Upper lobe of left lung (tissue), 4 donors: ENCODE data around the gene MCEMP1.

Experiments
- EP300 ChIP-seq, 4 donors: sonication (generic); formaldehyde crosslinking; IDR thresholded peaks; one replicate each; pipeline ENCODE4 v1.5.1; 2017; ENCODE audit warnings: antibody characterized with exemption in 4 of 4, control low read depth in 2 of 4
- POLR2A ChIP-seq, 4 donors: fragments of 450-650 bp; IDR thresholded peaks; one replicate each; pipeline ENCODE4 v1.5.1; 2016 to 2017; ENCODE audit warnings: antibody characterized with exemption in 4 of 4, mild to moderate bottlenecking in 2 of 4
- POLR2AphosphoS5 ChIP-seq, 2 donors: sonication (generic); formaldehyde crosslinking; IDR thresholded peaks; one replicate each; pipeline ENCODE4 v1.5.1; 2017; ENCODE audit warnings: antibody characterized with exemption in 2 of 2
- TF ChIP-seq, protein P1 (sequence below), 6 experiments: fragments of 450-650 bp in 4 of 6; fragments of 200-600 bp in 2 of 6; sonication (generic) in 2 of 6; IDR thresholded peaks; one replicate each; pipeline ENCODE4 v1.5.1; 2016 to 2019; ENCODE audit warnings: antibody characterized with exemption in 6 of 6

DNA sequence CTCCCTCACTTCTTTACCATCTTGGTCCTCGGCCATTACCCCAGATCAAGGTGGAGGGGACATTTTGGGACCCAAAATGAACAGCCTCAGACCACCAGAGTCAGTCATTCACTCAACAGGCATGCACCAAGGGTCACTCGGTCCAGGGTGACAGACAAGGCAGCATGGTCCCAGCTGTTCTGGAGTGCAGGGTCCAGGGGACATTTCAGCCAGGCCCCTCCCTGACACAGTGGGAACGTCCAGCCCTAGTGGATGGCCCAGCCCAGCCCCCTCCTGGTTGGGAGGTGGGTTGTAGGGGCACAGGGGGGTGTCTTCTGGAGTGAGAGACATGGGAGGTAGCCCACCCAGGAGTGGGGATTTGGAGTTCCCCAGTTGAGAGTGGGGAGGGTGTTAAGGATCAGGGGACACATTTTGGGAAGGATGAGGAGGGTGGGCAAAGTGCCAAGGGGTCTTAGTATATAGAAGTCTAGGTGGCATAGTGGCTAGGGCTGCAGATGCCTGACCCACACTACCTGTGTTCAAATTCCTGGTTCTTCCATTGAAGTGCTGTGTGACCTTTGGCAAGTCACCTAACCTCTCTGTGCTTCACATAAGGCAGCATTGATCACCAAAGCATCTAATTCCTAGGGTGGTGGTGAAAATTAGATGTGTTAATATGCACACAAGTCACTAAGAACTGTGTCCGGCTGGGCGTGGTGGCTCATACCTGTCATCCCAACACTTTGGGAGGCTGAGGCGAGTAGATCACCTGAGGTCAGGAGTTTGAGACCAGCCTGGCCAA, 27.6 kb downstream of the MCEMP1 start:
- TF ChIP-seq POLR2A (IDR thresholded peaks at IDR 0.05) (no peak), POLR2AphosphoS5 (IDR thresholded peaks at IDR 0.05) (no peak), EP300 (IDR thresholded peaks at IDR 0.05) (no peak)
- TF ChIP-seq, protein P1, sequence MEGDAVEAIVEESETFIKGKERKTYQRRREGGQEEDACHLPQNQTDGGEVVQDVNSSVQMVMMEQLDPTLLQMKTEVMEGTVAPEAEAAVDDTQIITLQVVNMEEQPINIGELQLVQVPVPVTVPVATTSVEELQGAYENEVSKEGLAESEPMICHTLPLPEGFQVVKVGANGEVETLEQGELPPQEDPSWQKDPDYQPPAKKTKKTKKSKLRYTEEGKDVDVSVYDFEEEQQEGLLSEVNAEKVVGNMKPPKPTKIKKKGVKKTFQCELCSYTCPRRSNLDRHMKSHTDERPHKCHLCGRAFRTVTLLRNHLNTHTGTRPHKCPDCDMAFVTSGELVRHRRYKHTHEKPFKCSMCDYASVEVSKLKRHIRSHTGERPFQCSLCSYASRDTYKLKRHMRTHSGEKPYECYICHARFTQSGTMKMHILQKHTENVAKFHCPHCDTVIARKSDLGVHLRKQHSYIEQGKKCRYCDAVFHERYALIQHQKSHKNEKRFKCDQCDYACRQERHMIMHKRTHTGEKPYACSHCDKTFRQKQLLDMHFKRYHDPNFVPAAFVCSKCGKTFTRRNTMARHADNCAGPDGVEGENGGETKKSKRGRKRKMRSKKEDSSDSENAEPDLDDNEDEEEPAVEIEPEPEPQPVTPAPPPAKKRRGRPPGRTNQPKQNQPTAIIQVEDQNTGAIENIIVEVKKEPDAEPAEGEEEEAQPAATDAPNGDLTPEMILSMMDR (IDR thresholded peaks at IDR 0.05) = no peak
